Neutrophil (primary cell): Measurements from ENCODE around the gene CERS1.
A peak's percentile ranks its signal among the peaks of the same experiment; 100 is the strongest.

Source experiments
- H3K27ac ChIP-seq: fragments of 200-600 bp; sonication (generic); 2 replicates; pipeline ENCODE4 v1.5.1; 2016; ENCODE audit warnings: mild to moderate bottlenecking, moderate library complexity
- H3K27me3 ChIP-seq: fragments of 200-600 bp; sonication (generic); 2 replicates; pipeline ENCODE4 v1.6.0; 2016; ENCODE audit warnings: mild to moderate bottlenecking
- H3K36me3 ChIP-seq: fragments of 200-600 bp; sonication (generic); 2 replicates; pipeline ENCODE4 v1.5.1; 2017
- H3K4me1 ChIP-seq, 2 experiments: fragments of 200-600 bp in 1 of 2; sonication (generic) in 1 of 2; 1 replicate in 1 of 2; 2 replicates in 1 of 2; pipeline versions ENCODE4 v1.5.1 to v1.6.1; 2013 to 2016; ENCODE audit warnings: low read depth in 1 of 2, low read length in 1 of 2, mild to moderate bottlenecking in 1 of 2, moderate library complexity in 1 of 2; ENCODE audit not compliant: control insufficient read depth in 1 of 2, insufficient read depth in 1 of 2
- H3K4me3 ChIP-seq, 2 experiments: fragments of 200-600 bp in 1 of 2; sonication (generic) in 1 of 2; 1 replicate in 1 of 2; 2 replicates in 1 of 2; pipeline ENCODE4 v1.5.1; 2013 to 2016; ENCODE audit warnings: low read depth in 1 of 2, low read length in 1 of 2, mild to moderate bottlenecking in 1 of 2, moderate library complexity in 1 of 2
- H3K9me3 ChIP-seq: fragments of 200-600 bp; sonication (generic); 2 replicates; pipeline ENCODE4 v1.5.1; 2016
- TF ChIP-seq, protein P1 (sequence below): fragments of 200-600 bp; sonication (generic); IDR thresholded peaks from 2 replicates; pipeline ENCODE4 v1.5.1; 2016; ENCODE audit warnings: antibody characterized with exemption

CERS1 gene

DNA sequence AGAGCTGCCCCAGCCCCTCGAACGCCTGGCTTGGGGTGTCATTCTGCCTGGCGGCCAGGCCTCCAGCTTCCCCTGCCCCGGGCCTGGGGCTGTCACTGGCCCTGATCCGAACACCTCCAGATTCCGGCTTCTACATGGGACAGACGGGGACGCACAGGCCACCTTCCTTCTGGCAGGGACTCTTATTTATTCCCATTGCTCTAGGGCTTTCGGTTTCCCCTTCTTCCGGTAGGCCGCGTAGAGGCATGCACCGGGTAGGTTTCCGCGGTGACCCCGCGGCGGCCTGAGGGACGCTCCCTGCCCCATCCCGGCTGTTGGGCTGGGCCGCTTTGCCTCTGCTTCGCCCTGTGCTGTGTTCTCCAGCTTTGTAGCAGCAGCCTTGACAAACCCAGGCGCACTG lies 28.2 kb downstream of the CERS1 start:
- H3K36me3 ChIP-seq: peaks cover 58% of the 10 kb centered on the region
- no peak overlapping the region for H3K27ac ChIP-seq
- no peak overlapping the region for H3K4me3 ChIP-seq
- TF ChIP-seq, protein P1, sequence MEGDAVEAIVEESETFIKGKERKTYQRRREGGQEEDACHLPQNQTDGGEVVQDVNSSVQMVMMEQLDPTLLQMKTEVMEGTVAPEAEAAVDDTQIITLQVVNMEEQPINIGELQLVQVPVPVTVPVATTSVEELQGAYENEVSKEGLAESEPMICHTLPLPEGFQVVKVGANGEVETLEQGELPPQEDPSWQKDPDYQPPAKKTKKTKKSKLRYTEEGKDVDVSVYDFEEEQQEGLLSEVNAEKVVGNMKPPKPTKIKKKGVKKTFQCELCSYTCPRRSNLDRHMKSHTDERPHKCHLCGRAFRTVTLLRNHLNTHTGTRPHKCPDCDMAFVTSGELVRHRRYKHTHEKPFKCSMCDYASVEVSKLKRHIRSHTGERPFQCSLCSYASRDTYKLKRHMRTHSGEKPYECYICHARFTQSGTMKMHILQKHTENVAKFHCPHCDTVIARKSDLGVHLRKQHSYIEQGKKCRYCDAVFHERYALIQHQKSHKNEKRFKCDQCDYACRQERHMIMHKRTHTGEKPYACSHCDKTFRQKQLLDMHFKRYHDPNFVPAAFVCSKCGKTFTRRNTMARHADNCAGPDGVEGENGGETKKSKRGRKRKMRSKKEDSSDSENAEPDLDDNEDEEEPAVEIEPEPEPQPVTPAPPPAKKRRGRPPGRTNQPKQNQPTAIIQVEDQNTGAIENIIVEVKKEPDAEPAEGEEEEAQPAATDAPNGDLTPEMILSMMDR: no peak
- peaks cover 0 to 10% of the 10 kb centered on the region in 2 experiments for H3K4me1 ChIP-seq
- H3K9me3 ChIP-seq: no peaks in the 10 kb centered on the region
- peaks cover 33% of the 10 kb centered on the region for H3K27me3 ChIP-seq

DNA sequence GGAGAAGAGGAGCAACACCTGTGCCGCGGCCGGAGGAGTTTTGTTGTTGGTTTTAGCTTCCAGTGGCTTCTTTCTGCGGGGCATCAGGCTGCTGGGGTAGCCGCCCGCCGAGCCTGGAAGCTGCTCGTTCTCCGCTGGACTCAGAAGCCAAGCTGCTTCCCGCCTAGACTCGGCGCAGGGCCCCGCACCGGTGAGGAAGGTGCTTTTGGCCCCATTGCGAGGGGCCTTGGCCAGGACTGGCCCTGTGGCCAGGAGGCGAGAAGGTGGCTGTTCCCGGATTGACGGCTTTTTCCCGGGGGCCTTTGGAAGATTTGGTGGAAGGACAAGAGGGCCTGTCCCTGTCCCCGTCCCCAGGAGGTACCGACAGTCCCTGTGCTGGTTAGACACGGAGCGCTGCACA lies 28.8 kb downstream of the CERS1 start:
- H3K4me1 ChIP-seq: peaks cover 0 to 10% of the 10 kb centered on the region in 2 experiments
- no peak overlapping the region for H3K27ac ChIP-seq
- H3K9me3 ChIP-seq: no peaks in the 10 kb centered on the region
- peaks cover 64% of the 10 kb centered on the region for H3K36me3 ChIP-seq
- TF ChIP-seq, protein P1: no peak
- no peak overlapping the region for H3K4me3 ChIP-seq
- peaks cover 33% of the 10 kb centered on the region for H3K27me3 ChIP-seq

DNA sequence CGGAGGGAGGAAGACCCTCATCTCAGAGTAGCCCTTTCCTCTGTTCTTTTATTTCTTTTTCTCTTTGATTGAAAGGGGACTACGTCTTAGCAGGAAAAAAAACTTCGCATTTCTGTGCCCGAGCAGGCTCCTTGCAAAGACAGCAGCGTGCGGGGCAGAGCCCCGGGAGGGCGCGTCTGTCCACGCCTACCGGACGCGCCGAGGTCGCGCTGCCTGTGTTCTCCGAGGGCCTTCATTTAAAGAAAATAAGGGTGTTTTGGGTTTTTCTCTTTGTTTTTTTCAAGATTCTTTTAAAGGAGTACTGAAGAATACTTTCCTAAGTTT lies 29.2 kb downstream of the CERS1 start:
- Histone ChIP-seq H3K4me1 (peaks cover 0 to 10% of the 10 kb centered on the region in 2 experiments), H3K27ac (no peak overlapping the region), H3K36me3 (peaks cover 68% of the 10 kb centered on the region), H3K27me3 (peaks cover 33% of the 10 kb centered on the region), H3K4me3 (no peak overlapping the region), H3K9me3 (no peaks in the 10 kb centered on the region)
- TF ChIP-seq, protein P1: no peak

DNA sequence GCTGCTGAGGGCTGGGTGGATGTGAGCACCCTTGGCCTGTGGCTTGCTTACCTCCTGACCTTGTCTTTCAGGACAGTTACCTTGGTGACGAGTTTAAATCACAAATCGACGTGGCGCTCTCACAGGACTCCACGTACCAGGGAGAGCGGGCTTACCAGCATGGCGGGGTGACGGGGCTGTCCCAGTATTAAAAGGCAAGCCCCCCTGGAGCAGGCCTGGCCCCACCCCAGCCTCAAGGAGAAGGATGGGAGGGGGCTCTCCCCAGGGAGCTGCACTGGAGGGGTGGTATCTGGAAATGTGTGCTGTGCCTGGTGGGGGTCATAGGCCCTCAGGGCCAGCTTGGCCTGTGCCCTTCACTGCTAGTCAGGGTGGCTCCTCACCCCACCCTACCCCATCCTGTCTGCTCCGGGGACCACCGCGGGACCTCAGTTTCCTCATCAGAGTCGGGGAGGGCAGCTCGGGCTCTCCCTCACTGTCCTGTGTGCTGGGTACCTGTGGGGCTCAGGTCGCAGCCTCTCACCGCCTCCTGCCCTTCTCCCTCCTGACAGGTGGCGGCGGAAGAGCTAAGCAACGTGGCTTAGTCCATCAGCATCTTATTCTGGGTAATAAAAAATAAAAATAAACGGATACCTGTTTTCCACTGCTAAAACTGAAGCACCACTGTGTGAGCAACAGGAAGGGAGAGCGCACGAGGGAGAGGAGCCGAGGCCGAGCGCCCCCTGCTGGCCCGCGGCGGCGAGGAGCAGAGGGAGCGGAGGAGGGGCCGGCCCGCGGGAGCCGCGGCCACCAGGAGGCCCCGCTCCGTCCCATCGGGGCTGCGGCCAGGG lies 29.8 kb downstream of the CERS1 start:
- peaks cover 0 to 10% of the 10 kb centered on the region in 2 experiments for H3K4me1 ChIP-seq
- H3K27ac ChIP-seq: no peak overlapping the region
- peaks cover 74% of the 10 kb centered on the region for H3K36me3 ChIP-seq
- TF ChIP-seq, protein P1: peak; percentile 85
- peaks cover 28% of the 10 kb centered on the region for H3K27me3 ChIP-seq
- H3K4me3 ChIP-seq: no peak overlapping the region
- H3K9me3 ChIP-seq: no peaks in the 10 kb centered on the region

DNA sequence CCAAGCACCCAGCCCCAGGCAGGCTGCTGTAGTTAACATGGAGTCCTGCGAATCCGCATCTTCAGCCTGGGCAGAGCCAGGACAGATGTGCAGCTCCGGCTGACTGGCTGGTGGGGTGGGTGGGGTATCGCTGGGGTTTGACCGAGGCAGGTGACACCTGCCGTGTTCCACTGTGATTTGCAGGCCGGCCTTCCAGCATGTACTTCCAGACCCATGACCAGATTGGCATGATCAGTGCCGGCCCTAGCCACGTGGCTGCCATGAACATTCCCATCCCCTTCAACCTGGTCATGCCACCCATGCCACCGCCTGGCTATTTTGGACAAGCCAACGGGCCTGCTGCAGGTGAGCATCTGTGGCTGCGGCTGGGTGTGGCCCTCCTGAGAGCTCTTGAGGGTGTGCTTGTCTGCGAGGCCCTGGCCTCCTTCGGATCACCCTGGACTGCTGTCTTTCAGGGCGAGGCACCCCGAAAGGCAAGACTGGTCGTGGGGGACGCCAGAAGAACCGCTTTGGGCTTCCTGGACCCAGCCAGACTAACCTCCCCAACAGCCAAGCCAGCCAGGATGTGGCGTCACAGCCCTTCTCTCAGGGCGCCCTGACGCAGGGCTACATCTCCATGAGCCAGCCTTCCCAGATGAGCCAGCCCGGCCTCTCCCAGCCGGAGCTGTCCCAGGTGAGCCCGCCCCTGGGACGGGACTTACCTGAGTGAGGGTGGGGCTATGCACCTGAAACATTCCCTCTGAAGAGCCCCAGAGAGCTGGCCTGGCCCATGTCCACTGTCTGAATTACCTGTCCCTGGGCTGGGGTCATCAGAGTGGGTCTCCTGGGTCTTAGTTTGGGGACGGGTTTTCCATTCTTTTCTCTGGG lies 30.6 kb downstream of the CERS1 start:
- peaks cover 82% of the 10 kb centered on the region for H3K36me3 ChIP-seq
- H3K27ac ChIP-seq: no peak overlapping the region
- H3K4me1 ChIP-seq: peaks cover 0 to 9% of the 10 kb centered on the region in 2 experiments
- H3K9me3 ChIP-seq: no peaks in the 10 kb centered on the region
- TF ChIP-seq, protein P1: no peak
- H3K4me3 ChIP-seq: no peak overlapping the region
- H3K27me3 ChIP-seq: peaks cover 21% of the 10 kb centered on the region
